GM12878 (cell line): ENCODE data around the gene BTK. TPM values are rescaled to one million over a fixed set of nuclear protein-coding genes. Genes with fewer than 3 reads are reported as not detected.

Source experiments
- ATAC-seq: fragments of 200-7000 bp; cut with Tn5 transposase; 3 replicates; pipeline ENCODE4 v1.9.1; 2020; ENCODE audit warnings: mild to moderate bottlenecking, moderate library complexity
- BruUV-seq: library from RNA; stranded (reverse); fragments of 400-500 nt; replicated peaks from 2 replicates; lab custom pipeline; 2021; lab: Mats Ljungman, UMichigan
- CTCF ChIA-PET: fragments of 300-600 bp; sonication (Branson Sonifier 250); formaldehyde crosslinking; extraction: SDS; loops from one replicate; lab custom pipeline; 2021; ENCODE audit warnings: inconsistent platforms; lab: Yijun Ruan, JAX
- POLR2A ChIA-PET: fragments of 350-600 bp; formaldehyde crosslinking; extraction: SDS; loops from one replicate; lab custom pipeline; 2021; ENCODE audit warnings: inconsistent platforms; lab: Charles Lee
- RAD21 ChIA-PET: fragments of 300-600 bp; sonication (Branson Sonifier 250); formaldehyde crosslinking; loops from one replicate; lab custom pipeline; 2023; ENCODE audit warnings: antibody characterized with exemption; ENCODE audit not compliant: unreplicated experiment; lab: Charles Lee
- SMC1A ChIA-PET: fragments of 300-600 bp; sonication (Branson Sonifier 250); formaldehyde crosslinking; loops from one replicate; lab custom pipeline; 2023; ENCODE audit not compliant: unreplicated experiment, uncharacterized antibody; lab: Charles Lee
- DNase-seq: peaks from one replicate; pipeline ENCODE4 v3.0.0-alpha.2; 2011; ENCODE audit warnings: low read depth, low spot score
- FAIRE-seq: peaks from 3 replicates; lab custom pipeline; 2011; peaks lifted over from hg19 to GRCh38; lab: Jason Lieb, UNC
- H2AFZ ChIP-seq: 2 replicates; pipeline ENCODE4 v1.6.0; 2011; ENCODE audit warnings: low read depth, low read length, control low read depth; ENCODE audit not compliant: control insufficient read depth
- H3K27ac ChIP-seq: 2 replicates; pipeline ENCODE4 v1.5.1; 2011; ENCODE audit warnings: control low read depth; ENCODE audit not compliant: control insufficient read depth, insufficient read depth
- H3K27me3 ChIP-seq, 2 experiments: replicated peaks in 1 of 2; 2 replicates each; pipeline versions ENCODE4 v1.6.0 to v1.6.1; 2011; ENCODE audit warnings: low read length in 1 of 2; ENCODE audit not compliant: control insufficient read depth in 2 of 2, insufficient read depth in 2 of 2
- H3K36me3 ChIP-seq, 2 experiments: 2 replicates each; pipeline ENCODE4 v1.5.1; 2011; ENCODE audit warnings: low read length in 1 of 2; ENCODE audit not compliant: control insufficient read depth in 2 of 2, insufficient read depth in 2 of 2
- H3K4me1 ChIP-seq: 2 replicates; pipeline ENCODE4 v1.6.1; 2011; ENCODE audit warnings: mild to moderate bottlenecking, low read length, moderate library complexity, mixed read lengths; ENCODE audit not compliant: control insufficient read depth, insufficient read depth
- H3K4me2 ChIP-seq: 2 replicates; pipeline ENCODE4 v1.6.0; 2011; ENCODE audit warnings: control low read depth; ENCODE audit not compliant: control insufficient read depth, insufficient read depth
- H3K4me3 ChIP-seq: fragments of 200-600 bp; sonication (generic); 2 replicates; pipeline ENCODE4 v1.5.1; 2016
- H3K79me2 ChIP-seq: 2 replicates; pipeline ENCODE4 v1.6.0; 2011; ENCODE audit warnings: low read length; ENCODE audit not compliant: control insufficient read depth, insufficient read depth
- H3K9ac ChIP-seq: 2 replicates; pipeline ENCODE4 v1.8.0; 2011; ENCODE audit warnings: low read length, control low read depth, mixed read lengths; ENCODE audit not compliant: control insufficient read depth, insufficient read depth
- H3K9me3 ChIP-seq: replicated peaks from 3 replicates; pipeline ENCODE4 v1.5.1; 2011; ENCODE audit warnings: mild to moderate bottlenecking, low read length; ENCODE audit not compliant: control insufficient read depth, insufficient read depth
- H4K20me1 ChIP-seq: 2 replicates; pipeline ENCODE4 v1.6.0; 2011; ENCODE audit not compliant: control insufficient read depth, insufficient read depth
- ATF7 ChIP-seq: fragments of 450-650 bp; IDR thresholded peaks from 2 replicates; pipeline ENCODE4 v1.6.1; 2016; ENCODE audit warnings: low read depth, mild to moderate bottlenecking
- CHD2 ChIP-seq: IDR thresholded peaks from 2 replicates; pipeline ENCODE4 v1.6.1; 2011; ENCODE audit warnings: low read depth, low read length, improper control_type of control experiment, borderline replicate concordance
- EZH2 ChIP-seq: IDR thresholded peaks from 2 replicates; pipeline ENCODE4 v1.6.1; 2012; ENCODE audit warnings: low read depth, mild to moderate bottlenecking, control low read depth, inconsistent platforms, low read length, borderline replicate concordance; ENCODE audit not compliant: control insufficient read depth
- JUND ChIP-seq: IDR thresholded peaks from 2 replicates; pipeline ENCODE4 v1.6.1; 2012; ENCODE audit warnings: low read depth, mild to moderate bottlenecking, low read length, improper control_type of control experiment, moderate library complexity
- NFYB ChIP-seq: IDR thresholded peaks from 2 replicates; pipeline ENCODE4 v1.6.1; 2011; ENCODE audit warnings: low read depth, mild to moderate bottlenecking, low read length, improper control_type of control experiment, moderate library complexity; ENCODE audit not compliant: insufficient read depth
- NR2F1 ChIP-seq: fragments of 450-650 bp; conservative IDR thresholded peaks from 2 replicates; pipeline ENCODE4 v1.6.1; 2017; ENCODE audit warnings: mild to moderate bottlenecking
- PML ChIP-seq: IDR thresholded peaks from 2 replicates; pipeline ENCODE4 v1.6.1; 2012; ENCODE audit warnings: low read length, inconsistent platforms
- TCF3 ChIP-seq: IDR thresholded peaks from 2 replicates; pipeline ENCODE4 v1.6.1; 2012; ENCODE audit warnings: low read depth, mild to moderate bottlenecking, low read length, borderline replicate concordance; ENCODE audit not compliant: insufficient read depth
- YY1 ChIP-seq: IDR thresholded peaks from 2 replicates; pipeline ENCODE4 v1.6.1; 2011; ENCODE audit warnings: low read depth, mild to moderate bottlenecking, low read length
- WGBS: methylation state at CpG from one replicate; pipeline ENCODE4 v1.1.6; 2016; ENCODE audit warnings: low lambda C conversion rate; ENCODE audit not compliant: insufficient replicate concordance, insufficient coverage; ENCODE audit errors: missing lambda C conversion rate; 5-methylcytosine and 5-hydroxymethylcytosine counted together
- in situ Hi-C: fragments of 300-500 bp; cut with MboI; formaldehyde crosslinking; loops from 9 replicates; pipeline ENCODE4 v1.14.3; 2018; ENCODE audit warnings: mixed read lengths
- intact Hi-C: fragments of 100-400 bp; cut with micrococcal nuclease; formaldehyde crosslinking; loops from one replicate; pipeline ENCODE4 v1.14.2; 2022; ENCODE audit not compliant: unreplicated experiment
- polyA plus RNA-seq, 11 experiments: library from polyadenylated mRNA; depleted of rRNA in 4 of 11; unstranded in 6 of 11; stranded (reverse) in 5 of 11; fragments of >200 nt; fragmentation: Nextera tagmentation in 4 of 11; fragmentation: Illumina TruSeq in 1 of 11; extraction: Ambion mirVana in 4 of 11; extraction: Trizol in 1 of 11; gene quantifications; 1 replicate in 1 of 11; 2 replicates in 10 of 11; pipeline versions ENCODE4 v1.2.1 to v1.2.3, GENCODE V29; 2011 to 2016; ENCODE audit warnings: inconsistent platforms in 2 of 11, missing spikeins in 2 of 11, low read depth in 1 of 11
- total RNA-seq, 4 experiments: library from RNA; depleted of rRNA in 3 of 4; stranded (reverse); fragments of >200 nt in 3 of 4; fragmentation: Illumina TruSeq in 1 of 4; extraction: Trizol in 1 of 4; gene quantifications; 2 replicates each; pipeline versions ENCODE4 v1.2.1 to v1.2.3, GENCODE V29; 2013 to 2021

Gene BTK
- total and polyA plus RNA-seq, 10 of the 15 experiments (the other 5 are each of a cell fraction or from before 2014, with no cell fraction given) = 24.0 to 154 (median 88.9) TPM

DNA sequence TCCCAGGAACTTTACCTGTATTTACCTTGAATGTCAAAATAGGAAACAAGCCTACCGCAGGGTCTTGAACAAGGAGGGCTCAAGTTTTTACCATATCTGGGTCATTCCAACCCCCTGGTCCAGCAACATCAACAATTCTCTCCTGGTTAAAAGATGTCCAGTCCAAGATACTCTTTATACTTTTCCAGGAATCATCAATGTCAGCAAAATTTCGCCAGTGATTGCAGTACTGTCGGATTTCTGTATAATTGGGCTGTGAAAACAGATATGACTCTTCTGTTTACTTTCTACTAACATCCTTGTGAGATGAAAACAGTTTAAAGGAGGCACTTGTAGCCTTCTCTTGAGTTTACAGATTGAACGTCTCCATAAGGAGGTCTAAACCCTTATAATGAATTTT, 12.7 kb upstream of the BTK start:
- TF ChIP-seq NFYB = no peak
- no peak for TF ChIP-seq NR2F1
- no peak for TF ChIP-seq PML
- TF ChIP-seq TCF3 = no peak
- no peak for TF ChIP-seq JUND
- TF ChIP-seq YY1 = no peak
- TF ChIP-seq ATF7 = no peak
- TF ChIP-seq EZH2 = no peak
- no peak for TF ChIP-seq CHD2
- POLR2A ChIA-PET = no interaction called here
- SMC1A ChIA-PET = interaction anchor here (1.5 kb wide), 1 partner anchor 15 kb away, joined by 4 read pairs; no protein-coding TSS in a partner anchor
- Histone ChIP-seq H3K4me2 (no peak overlapping the region), H2AFZ (no peak overlapping the region), H3K9me3 (no peaks in the 10 kb centered on the region), H3K27me3 (no peaks in the 10 kb centered on the region), H3K9ac (no peak overlapping the region), H3K4me3 (no peak overlapping the region), H3K36me3 (no peaks in the 10 kb centered on the region; a peak in 1 of 4 replicates), H3K4me1 (no peaks in the 10 kb centered on the region), H3K79me2 (no peaks in the 10 kb centered on the region; the same call in 1 of the 2 replicates), H4K20me1 (no peaks in the 10 kb centered on the region), H3K27ac (no peak overlapping the region)
- no peak for ATAC-seq
- intact Hi-C loops = no loop called here
- CTCF ChIA-PET = no interaction called here
- in situ Hi-C loops = no loop called here
- DNase-seq = no peak
- RAD21 ChIA-PET = no interaction called here
- no peak for FAIRE-seq
- 66% methylated on average over 4 of the region's 4 CpGs for WGBS
- no TSS peak for BruUV-seq
